ENCODE measurements around the gene RGS2. TPM values are rescaled to one million over a fixed set of nuclear protein-coding genes. Genes with fewer than 3 reads are reported as not detected.

The RGS2 gene, protein sequence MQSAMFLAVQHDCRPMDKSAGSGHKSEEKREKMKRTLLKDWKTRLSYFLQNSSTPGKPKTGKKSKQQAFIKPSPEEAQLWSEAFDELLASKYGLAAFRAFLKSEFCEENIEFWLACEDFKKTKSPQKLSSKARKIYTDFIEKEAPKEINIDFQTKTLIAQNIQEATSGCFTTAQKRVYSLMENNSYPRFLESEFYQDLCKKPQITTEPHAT
- 10.1 and 27.4 TPM in 2 replicates for total RNA-seq

GRCh38 chr1:192808518-192809306 is at the start of gene RGS2:
RGS2 (plus strand) TSS chr1:192809039; CDS start chr1:192809072, 33 bp downstream.
- DNase-seq (ENCODE audit: low read depth, low spot score): peak; percentile 73

DNA sequence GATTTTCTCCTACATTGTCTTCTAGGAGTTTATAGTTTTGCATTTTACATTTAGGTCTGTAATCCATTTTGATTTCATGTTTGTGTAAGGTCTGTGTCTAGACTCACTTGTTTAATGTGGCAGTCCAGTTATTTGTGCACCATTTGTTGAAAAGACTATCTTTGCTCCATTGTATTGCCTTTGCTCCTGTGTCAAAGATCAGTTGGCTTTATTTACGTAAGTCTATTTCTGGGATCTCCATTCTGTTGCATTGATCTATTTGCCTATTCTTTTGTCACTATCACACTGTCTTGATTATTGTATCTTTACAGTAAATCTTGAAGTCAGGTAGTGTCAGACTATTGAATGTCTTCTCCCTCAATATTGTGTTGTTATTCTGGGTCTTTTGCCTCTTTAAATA is 49.7 kb upstream of the RGS2 start:
- DNase-seq (ENCODE audit: low read depth, low spot score): no peak

DNA sequence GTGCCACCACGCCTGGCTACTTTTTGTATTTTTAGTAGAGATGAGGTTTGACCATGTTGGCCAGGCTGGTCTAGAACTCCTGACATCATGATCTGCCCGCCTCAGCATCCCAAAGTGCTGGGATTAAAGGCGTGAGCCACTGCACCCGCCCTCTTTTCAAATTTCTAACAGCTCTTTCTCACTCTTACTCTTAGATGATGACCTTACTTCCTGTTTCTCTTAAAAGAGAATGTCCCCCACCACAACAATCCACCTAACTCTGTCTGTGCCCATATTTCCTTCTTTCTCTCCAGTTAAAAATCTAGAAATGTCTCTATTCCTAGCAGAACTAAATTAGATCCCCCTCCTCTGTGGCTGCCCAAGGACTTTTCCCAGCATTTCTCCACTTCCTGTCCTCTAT is 46.6 kb upstream of the RGS2 start:
- no peak for DNase-seq (ENCODE audit: low read depth, low spot score)

GRCh38 chr1:192763243-192763642 is 45.6 kb upstream of the RGS2 start:
- no peak for DNase-seq (ENCODE audit: low read depth, low spot score)

DNA sequence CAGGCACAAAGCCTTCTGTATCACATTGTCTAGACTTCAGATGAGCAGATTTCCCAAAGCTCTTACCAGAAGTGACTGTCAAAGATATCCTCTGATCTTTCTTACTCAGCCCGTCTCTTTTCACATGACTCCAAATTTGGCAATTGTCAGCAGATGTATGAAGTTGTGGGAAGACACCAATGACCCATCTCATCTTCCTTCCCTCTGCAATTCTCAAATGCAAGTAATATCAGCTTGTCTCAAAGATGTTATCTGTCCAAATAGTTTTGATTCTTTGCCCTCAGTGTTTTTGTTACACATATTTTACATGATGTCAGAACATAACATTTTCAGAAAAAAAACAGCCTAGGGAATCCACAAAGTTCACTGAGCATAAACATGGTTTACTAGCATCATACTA is 45.1 kb upstream of the RGS2 start:
- DNase-seq (ENCODE audit: low read depth, low spot score): no peak

- no peak for DNase-seq (ENCODE audit: low read depth, low spot score)
These were observed 44.2 kb upstream of the RGS2 start for GRCh38 chr1:192764675-192765074.

GRCh38 chr1:192766009-192766625 is 42.7 kb upstream of the RGS2 start:
- DNase-seq (ENCODE audit: low read depth, low spot score): no peak

- no peak for DNase-seq (ENCODE audit: low read depth, low spot score)
These were observed 42.0 kb upstream of the RGS2 start for GRCh38 chr1:192766876-192767275.

GRCh38 chr1:192767798-192768197 is 41.0 kb upstream of the RGS2 start:
- no peak for DNase-seq (ENCODE audit: low read depth, low spot score)

DNA sequence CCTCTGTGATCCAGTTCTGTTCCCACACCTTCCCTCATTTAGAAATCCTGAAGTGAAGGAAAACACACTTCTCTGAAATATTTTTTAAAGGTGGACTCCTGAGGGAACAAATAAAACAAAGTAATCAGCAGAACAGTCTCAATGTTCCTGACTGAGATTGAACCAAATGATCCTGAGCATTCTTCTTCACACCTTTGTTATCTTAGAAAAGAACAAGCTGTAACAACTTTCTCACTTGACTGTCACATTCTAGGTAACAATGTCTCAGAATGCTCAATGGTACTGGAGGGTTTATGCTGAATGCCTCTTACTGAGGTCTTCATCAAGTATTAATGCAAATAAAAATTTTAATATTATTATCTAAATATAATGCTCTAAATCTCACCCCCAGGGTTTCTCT is 40.4 kb upstream of the RGS2 start:
- DNase-seq (ENCODE audit: low read depth, low spot score): no peak

DNA sequence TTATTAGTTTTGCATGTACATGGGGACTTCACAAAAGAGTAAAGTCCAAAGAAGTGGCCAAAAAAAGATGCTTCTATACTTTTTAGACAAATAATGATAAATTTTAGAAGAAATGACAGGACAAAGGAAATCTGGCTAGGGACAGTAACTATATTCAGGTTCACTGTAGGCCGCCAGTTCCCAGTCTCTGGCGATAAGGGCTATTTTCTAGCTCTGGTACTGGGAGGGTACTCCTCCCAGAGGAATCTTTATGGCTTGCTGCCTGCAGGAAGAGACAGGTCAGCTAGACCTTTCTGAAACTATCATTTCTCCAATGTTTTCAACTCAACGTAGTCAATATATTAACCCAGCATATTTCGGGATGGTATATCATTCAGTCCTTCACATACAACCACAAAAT is 37.5 kb upstream of the RGS2 start:
- DNase-seq (ENCODE audit: low read depth, low spot score): no peak

DNA sequence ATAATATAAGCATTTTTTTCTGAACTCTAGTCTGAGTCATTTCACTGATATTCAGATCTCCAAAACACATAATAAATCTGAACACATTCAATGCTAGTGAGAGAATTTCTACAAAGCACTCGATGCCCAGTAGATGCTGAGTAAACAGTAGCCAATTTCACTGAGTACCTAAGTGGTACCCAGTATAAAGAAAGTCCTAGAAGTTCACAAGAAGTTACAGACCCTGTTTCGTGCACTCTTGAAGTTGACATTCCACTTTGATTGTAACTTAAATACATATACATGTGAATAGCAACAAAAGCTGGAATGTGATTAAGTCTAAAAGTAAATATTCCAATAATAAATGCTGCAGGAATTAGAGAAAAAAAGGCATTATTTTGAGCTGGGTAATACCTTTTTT is 33.2 kb upstream of the RGS2 start:
- no peak for DNase-seq (ENCODE audit: low read depth, low spot score)

DNA sequence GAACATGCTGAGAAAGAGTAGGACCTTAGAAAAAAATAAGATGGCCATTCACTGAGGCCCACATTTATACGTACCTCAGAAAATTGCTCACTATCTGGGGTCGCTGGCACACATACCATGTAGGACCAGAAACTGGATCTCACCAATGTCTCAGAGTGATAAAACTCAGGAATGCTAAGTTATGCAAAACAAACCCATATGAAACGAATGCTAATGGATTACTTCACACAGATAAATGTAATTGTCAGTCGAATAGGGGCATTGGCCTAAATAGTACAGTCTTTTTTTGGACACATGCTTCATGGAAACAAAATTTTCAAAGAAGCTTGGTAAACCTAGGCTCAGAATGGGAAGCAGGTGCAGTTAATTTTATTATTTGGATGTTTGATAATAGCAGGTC is 32.6 kb upstream of the RGS2 start:
- no peak for DNase-seq (ENCODE audit: low read depth, low spot score)

GRCh38 chr1:192776998-192777397 is 31.8 kb upstream of the RGS2 start:
- no peak for DNase-seq (ENCODE audit: low read depth, low spot score)

GRCh38 chr1:192783791-192784190 is 25.0 kb upstream of the RGS2 start:
- DNase-seq (ENCODE audit: low read depth, low spot score): no peak

GRCh38 chr1:192784397-192784796 is 24.4 kb upstream of the RGS2 start:
- no peak for DNase-seq (ENCODE audit: low read depth, low spot score)

DNA sequence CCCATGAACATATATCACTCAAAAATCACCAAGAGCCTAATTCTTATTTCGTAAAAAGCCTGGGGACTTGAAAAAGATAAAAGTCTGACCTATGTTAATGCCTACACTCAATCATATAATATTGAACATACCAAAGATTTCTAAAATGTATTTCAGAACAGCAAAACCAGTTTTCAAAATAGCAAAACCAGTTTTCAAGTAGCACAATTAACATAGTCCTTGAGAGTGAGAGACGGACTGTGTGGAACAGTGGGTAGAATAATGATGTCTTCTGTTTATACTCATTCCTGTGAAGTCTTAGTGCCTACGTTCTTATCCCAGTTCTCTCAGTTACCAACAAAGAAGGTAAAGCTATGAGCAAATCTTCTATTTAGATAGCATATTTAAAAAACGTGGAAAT is 22.3 kb upstream of the RGS2 start:
- no peak for DNase-seq (ENCODE audit: low read depth, low spot score)

DNA sequence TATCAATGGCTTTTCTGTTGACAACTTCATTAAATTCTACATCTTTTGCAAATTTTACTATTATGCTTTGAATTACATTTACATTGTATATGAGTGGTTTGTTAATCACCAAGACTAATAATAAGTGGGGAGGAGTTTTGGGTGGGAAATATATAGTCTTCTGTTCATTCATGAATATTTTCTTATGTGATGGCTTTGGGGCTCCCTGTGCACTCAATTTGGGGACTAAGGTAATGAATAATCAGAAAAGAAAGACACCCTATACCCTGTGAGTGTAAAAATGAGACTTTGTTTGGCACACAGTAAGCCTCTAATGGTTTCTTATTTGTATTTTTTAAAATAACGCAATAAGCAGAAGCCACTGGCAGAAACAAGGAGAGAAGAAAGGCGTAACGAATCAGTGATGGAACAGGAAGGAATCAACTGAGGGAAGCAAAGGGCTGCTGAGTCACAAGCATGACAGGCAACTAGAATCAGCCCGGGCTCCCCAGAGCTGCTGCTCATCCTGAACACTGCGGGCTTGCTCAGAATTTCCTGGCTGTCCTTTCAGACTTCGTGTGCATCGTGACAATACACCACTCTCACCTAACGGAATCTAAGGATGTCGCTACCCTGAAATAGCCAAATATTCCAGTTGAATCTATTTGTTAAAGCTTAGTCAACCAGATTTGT is 20.8 kb upstream of the RGS2 start:
- no peak for DNase-seq (ENCODE audit: low read depth, low spot score)

DNA sequence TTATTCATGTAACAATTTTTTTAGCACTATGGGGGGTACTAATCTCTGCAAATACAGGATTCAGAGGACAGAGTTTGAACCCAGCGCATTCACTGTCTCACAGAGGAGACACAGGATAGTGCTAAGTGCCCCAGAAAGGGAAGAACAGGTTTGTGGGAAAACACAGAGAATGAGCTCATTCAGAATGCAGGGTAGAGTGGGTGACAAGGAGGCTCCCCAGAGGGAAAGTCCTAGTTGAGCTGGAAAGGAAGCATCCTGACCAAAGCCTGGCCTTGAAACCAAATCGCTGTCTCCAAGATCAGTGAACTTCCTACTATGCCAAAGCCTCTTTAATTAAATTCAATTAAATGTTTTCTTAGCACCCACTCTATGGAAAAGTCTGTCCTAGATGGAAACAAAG is 19.0 kb upstream of the RGS2 start:
- DNase-seq (ENCODE audit: low read depth, low spot score): no peak

DNA sequence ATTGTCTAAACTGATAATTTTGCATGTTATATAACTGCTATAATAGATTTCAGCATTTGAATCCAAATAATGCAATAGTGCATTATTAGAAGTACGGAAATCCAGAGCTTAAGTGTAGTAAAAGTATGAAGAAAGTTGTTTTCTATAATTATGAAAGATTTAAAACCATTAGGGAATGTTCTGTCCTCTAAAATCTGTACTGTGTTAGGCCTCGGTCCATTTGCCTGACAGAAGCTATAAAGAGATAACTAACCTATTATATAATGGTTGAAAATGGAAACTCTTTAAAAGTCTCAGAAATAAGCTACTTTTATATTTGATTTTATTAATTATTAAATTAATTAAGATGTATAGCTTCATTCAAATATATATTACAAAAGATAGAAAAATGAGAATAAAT is 16.2 kb upstream of the RGS2 start:
- DNase-seq (ENCODE audit: low read depth, low spot score): no peak

DNA sequence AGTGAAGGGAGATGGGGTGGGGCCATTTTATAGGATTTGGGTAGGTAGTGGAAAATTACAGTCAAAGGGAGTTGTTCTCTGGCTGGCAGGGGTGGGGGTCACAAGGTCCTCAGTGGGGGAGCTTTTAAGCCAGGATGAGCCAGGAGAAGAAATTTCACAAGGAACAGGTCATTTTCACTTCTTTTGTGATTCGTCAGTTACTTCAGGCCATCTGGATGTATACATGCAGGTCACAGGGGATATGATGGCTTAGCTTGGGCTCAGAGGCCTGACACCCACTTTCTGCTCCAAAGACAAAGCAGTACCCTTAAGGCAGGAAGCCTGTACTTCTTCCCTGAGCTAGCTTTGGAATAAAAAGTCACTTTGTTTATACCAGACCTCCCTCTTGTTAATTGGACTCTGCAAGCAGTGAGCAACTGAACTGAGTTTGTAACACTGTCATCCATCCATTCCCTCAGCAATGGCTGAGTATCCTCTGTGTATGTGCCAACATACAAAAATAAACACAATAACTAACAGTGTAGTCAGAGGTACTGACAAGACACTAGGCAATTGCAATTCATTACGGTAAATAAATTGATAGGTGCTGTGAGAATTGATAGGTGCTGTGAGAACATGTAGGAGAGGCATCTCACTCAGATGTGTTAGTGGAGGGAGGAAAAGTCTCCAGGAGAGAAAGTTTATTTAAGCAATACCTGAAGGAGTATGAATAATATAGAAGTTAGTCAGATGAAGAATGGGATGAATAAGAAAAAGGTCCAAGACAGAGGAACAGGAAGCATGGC is 14.7 kb upstream of the RGS2 start:
- DNase-seq (ENCODE audit: low read depth, low spot score): no peak

DNA sequence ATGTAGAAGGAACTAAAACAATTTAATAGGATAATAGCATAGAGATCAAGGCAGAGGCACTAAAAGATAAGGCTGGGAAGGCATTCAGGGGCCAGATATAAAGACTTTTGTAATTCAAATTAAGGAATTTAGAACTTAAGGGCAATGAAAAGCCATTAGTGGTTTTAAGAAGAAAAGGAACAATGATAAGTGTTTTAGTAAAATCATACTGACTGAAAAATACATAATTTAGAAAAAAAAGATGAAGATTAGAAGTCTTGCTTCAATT is 14.1 kb upstream of the RGS2 start:
- DNase-seq (ENCODE audit: low read depth, low spot score): no peak

Measured in pulmonary artery endothelial cell (primary cell).